ENCODE results near the gene TIPARP.

GRCh38 chr3:156716105-156716862 is 41.9 kb downstream of the TIPARP start:
- TF ChIP-seq CTCF (conservative IDR thresholded peaks at IDR 0.05; ENCODE audit: low read depth, low read length) (no peak), EZH2 (IDR thresholded peaks at IDR 0.05; ENCODE audit: borderline replicate concordance, low read depth, low read length, poor library complexity, severe bottlenecking) (no peak)

All from A673 (cell line).